ENCODE measurements around the gene CALD1.

The CALD1 gene

DNA sequence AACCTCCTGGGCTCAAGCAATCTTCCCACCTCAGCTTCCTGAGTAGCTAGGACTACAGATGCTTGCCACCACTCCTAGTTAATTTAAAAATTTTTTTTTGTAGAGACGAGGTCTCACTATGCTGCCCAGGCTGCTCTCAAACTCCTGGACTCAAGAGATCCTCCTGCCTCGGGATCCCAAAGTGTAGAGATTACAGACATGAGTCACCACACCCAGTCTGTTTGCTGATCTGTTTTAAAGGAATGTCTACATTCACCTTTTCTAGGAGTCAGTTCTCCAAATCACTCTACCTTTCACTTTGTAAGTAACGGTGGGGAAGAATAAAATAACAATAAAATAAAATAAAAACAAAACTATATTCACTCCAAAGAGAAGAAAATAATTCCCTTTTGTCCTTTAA is 120.3 kb downstream of the CALD1 start:
- FAIRE-seq: no peak

DNA sequence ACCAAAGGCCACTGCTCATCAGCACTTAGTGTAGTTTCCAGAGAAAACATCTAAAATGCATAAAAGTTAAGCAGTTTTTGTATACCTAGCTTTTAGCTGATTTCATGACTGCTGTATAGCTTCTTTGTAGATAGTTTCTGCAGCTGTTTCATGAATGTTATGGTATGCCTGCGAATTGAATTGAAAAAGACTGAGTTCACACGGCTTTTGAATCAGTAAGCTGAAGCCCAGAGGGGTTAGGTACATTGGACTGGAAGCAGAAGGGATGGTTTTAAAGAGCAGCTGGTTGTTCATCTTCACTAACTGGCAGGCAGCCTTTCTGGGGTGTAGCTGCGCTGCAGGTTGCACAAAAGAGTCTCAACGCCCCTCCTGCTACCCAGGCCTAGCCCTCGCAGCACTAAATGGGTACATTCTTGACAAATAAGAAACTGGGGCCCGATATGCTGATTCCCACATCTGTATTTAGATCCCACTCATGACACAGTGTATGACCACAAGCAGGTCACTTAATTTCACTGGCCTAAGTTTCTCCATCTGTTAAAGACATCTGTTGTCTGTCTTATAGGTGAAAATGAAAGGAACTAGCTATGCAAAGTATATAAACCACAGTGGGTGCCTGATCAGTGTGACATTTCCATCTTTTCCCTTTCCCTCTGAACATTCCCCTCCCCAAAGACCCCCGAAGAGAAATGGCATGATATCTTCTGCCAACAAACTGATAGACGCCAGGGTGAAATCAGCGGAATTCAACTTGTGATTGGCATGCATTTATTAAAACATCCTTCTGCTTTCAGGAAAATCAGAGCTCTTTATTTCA is 120.9 kb downstream of the CALD1 start:
- FAIRE-seq: no peak

DNA sequence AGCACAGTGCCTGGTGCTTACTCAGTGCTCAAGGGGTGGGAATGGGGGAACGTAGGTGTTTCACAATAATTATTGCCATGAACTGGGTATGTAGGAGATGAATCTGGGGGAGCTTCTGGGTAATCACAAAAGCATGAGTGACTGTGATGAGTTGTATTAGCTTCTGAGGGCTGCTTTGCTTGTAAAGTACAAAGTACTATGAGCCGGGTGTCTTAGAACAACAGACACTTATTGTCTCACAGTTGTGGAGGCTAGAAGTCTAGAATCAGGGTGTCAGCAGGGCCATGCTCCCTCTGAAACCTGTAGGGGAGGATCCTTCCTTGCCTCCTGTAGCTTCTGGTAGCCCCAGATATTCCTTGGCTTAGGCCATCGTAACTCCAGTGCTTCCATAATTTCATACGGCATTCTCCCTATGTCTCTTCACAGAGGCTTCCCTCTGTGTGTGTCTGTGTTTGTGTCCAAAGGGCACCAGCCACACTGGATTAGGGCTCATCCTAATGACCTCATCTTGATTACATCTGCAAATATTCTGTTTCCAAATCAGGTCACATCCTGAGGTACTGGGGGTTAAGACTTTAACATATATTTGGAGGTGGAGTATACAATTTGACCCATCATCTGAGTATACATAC is 122.1 kb downstream of the CALD1 start:
- FAIRE-seq: no peak

DNA sequence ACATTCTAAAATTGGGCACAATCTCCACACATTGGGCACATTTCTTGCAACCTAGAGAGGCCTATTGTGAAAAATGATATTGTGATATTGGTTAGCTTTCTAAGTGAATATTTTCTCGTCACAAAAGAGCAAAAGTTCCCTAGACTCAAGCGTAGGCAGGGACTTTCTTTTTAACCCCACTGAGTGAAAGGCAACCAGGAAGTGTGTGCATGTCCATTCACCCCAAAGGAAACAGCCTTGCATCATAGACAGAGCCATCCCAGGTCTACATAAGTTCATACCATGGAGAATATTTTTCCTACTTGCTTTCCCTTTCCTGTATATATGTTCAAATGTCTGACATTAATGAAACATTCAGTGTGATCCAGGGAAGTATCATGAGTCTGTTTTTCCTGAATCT is 122.6 kb downstream of the CALD1 start:
- no peak for FAIRE-seq

DNA sequence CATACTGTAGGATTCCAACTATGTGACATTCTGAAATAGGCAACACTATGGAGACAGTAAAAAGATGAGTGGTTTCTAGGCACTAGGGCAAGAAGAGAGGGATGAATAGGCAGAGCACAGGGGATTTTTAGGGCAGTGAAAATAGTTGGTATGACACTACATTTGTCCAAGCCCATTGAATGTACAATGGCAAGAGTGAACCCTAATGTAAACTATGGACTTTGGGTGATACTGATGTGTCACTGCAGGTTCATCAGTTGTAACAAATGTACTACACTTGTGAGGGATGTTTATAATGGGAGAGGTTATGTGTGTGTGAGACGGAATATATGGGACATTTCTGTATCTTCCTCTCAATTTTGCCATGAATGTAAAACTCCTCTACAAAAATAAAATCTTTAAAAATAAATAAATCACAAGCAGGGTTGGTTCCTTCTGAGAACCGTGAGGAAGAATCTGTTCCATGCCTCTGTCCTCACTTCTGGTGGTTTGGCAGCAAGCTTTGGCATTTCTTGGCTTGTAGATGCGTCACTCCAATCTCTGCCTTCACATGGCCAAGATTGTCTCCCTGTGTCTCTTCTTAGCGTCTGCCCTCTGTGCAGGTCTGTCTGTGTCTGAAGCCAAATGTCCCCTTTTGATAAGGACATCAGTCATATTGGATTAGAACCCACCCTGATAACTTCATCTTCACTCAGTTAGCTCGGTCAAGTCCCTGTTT is 123.8 kb downstream of the CALD1 start:
- FAIRE-seq: no peak

DNA sequence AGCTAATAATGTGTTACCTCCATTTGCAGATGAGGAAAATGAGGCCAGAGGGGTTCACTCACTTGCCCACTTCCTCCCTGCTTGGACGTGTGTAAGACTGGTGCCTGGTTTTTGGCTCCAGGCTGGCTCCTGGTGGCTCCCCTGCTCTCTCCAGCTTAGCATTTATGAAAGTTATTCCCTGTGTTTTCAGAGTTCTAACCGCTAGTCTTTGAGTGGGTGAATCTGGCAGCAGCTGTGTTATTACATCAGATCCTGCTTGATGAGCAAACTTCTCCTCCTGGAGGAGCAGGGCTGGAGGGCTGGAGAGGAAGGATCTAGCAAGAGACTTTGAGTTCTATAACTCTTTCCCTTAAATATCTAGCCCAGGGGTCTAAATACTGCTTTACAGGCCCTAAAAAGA is 125.9 kb downstream of the CALD1 start:
- no peak for FAIRE-seq

DNA sequence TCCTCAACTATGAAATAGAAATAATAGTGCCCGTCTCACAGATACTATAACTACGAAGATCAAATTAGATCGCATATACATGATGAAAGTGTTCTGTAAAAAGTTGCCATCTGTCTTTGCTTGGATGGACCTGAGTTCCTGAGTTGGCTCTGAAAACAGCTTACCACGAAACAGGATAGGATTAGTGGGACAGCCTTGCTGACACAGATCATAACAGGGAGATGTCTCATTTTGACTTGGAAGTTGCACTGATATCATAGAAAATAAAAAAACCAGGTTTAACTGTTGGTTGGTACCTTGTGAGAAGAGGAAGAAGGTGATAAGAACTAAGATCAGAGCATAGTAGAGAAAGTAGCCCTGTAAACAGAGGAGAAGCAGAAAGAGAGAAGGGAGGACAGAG is 127.6 kb downstream of the CALD1 start:
- no peak for FAIRE-seq

DNA sequence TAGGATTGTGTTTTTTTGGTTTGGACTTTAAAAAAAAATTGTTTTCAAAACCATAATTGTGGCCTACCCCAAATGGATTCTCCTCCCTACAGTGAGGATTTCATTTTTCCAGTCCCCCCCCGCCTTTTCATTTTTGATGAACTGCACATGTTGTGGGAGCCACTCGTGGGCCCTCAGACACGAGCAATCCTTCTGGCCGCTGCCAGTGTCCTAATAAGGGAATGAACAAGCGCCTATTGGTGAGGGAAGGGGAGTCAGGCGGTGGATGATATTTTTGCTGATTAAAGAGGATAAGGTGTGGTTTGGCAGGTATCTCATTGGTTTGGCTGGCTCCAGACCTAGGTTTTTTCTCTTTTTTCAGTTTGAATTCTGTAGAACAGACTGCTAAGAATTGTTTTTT is 128.2 kb downstream of the CALD1 start:
- FAIRE-seq: no peak

DNA sequence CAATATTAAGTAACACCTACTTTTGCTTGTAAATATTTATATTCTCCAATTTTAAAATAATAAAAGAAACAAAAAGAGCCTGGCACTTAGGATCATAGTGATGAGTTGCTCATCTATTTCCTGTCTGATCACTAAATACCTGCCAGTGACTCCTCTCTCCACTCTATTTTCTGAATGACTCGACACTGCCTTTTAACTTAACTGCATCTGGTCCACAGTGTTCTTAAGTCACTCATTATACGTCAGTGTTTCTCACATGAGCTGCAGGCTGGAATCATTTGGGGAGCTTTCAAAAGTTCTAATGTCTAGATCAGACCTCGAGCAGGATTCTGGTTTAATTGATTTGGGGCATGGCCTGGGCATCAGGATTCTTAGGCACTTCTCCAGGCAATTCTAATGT is 128.9 kb downstream of the CALD1 start:
- FAIRE-seq: no peak

DNA sequence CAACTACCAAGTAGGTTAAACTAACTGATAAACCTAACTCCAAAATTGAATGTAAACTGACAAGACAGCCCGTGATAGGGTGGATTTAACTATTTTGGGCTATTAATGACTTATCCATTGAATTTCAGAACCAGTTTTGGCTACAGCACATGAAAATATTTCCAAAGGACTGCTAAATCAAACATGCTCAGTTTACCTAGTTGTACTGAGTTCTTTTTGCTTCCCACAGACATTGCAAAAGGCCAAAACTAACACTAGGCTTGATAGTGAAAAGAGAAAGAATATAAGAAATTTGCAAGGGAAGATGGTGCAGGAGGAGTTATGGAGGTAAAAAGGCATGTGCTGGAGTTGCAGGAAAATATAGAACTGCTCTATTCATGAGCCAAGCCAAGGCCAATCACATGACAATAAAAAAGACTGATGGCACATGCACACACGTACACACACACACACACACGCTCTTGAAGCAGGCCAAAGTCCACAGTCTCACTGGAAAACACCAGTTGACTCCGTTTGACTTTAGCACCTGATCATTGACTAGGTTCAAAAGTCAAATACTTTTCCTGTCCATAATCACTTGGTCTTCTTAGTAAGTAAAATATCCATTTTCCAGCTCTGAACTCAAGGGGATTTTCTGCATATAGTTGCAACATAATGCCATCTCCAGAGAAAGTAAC is 130.9 kb downstream of the CALD1 start:
- FAIRE-seq: no peak

DNA sequence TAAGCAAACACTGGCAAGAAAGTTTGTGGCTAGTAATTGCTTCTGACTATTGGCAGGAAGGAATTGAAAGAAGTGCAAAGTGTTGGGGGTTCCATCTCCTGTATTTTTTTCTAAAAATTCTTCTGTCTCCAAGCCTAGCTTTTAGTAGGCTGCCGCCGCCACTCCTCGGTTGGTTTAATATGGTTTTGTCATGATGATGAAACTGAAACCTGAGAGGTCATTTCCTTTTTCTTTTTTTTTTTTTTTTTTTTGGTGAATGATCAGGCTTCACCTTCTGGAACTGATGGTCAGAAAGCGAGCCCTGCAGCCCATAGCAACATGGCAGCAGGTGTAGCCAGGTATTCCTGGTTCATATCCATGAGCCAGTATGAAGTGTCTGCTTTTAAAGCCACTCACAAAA is 131.5 kb downstream of the CALD1 start:
- FAIRE-seq: no peak

DNA sequence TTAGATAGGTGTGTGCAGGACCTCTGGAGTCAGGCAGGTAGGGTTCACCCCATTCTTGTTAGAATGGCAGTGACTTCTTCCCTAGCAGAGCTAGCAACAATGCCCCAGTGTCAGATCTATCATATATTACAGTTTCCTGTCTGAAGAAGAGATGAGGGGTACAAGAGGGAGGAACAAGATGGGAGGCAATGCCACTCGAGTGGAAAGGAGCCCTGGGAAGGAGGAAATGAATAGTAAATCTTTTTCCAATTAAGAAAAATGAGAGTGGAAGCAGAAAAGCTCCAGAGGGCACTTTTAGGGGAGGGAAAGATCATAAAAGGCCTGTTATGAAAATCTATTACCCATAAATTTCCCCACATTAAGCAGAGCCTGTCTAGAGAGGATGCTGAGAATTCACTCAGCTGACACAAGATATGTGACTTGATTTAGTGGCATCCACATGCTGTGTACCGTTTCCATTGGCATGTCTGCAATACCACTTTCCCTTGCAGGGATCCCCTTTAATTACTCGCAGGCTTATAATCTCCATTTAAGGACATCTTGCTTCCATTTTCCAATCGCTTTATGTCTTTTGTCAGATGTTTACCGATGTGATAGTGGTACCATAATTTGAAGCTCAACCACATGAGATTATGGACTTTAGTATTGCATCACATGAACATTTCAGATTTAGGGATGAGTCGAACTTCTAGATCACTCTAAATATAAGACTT is 136.9 kb downstream of the CALD1 start:
- no peak for FAIRE-seq

DNA sequence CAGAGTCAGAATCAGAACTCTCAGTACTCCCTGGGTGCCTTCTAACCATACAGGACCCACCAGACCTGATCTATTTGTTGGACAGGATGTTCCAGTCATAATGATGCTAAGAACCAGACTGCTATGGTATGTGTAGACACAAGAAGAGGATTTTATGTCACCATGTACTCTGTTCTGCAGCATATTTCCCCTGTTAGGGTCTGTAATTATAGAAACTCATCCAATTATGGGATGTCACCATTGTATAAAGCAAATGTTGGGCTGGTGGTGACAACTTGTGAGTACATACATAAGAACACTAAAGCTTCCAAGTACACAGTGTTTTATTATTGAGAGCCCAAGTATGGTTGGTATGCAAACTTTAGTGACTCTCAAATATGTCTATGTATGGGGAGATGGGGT is 139.8 kb downstream of the CALD1 start:
- FAIRE-seq: no peak

DNA sequence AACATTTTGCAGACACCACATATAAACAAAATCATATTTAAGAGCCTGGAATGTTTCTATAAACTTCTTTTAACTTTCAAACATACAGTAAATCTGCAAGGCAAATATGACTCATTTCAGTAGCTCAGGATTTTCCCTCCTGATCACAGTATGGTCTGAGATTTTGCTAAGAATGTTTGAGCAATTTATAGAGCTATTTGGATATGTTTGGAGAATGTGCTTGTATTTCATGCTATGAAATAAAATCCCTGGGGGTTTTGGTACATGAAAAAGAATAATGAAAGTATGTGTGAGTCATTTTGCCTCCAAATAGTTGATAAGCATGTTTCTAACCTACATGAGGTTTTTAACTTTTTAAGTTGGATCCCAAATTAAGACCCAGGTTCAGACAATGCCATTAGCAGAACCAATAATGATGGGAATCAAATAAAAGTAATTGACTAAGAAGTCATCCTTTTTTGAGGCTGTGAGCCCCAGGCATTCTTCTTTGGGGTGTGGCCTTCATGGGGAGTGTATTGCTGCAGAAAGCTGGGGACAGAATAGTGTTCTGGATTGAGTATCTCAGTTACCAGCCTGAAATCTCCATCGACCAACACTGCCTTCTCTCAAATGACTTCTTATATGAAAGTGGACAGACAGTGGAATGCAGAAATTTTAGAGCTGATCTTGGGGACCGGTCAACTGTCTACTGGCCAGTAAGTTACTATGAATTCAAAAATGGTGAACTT is 140.8 kb downstream of the CALD1 start:
- peak; percentile 93 for FAIRE-seq

DNA sequence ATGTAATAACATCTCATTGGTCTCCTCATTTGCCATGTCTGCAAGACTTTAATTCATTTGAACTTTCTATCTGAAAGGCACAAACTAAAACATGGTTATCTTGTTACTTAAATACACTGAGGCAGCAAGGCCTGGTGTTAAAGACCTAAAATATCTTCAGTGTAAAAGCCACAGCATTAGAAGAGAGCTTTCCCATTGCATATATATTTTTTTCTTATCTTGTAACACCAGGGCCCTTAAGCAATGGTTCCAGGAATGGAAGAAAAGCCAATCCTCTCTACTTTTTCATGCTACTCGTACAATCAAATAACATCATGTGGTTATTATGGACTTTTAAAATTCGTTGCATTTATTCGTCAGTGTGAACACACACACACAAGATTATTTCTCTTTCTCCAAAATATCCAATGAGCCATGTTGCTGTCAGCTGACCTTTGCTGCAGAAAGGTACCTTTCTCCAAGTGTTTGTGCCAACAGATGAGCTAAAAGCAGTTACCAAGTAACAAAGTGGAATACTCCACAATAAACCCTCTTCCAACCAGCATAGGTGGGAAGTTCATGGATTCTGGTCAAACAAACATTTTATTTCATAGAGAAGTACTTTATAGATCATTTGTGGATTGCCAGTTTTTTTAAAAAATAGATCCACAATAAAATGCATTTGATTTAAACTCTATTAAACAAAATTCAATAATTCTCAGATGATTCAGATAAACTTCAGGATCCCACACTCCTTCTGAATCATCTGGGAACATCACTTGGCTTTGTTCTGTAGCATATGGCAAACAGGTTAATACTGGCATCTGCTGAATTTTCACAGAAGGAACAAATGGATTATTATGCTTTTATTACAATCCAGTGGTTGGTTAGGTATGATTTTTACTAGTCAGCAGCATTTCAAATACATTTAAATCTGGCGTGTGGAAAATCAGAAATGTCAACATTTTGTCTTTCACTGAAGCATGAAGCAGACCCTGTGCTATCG is 143.6 kb downstream of the CALD1 start:
- no peak for FAIRE-seq

DNA sequence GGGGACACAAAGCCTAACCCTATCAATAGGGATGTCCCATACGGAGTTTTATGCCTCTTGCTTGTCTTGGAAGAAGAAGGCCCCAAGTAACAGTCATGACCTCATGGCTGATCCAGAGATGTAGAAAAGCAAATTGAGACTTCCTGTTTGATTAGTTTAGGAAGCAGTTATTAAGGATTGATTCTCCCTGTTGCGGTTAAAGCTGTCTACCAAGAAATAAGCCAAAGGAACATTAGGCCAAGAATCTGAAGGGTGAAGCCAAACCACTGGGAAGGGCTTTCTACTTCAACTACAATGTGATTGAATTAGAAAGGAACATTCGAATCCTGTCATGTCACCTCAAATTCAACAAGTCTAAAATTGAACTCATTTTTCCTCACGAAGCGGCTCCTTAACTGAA is 146.3 kb downstream of the CALD1 start:
- FAIRE-seq: no peak

DNA sequence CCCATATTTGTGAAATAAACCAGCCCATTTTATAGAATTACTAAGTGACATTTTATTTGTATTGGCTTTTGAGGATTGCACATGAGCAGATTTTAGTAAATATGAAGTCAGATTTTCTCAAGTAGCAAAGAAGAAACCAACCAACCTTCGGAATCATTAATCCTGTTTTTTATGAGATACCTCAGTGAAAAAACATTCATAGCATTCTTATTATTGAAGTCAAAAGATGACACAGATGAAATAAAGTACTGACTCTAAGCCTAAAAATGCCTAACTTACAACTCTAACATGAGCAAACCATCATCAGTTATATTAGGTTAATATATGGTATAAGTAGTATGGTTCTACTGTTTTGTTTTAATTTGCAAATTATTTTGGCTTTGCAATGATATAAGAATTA is 147.0 kb downstream of the CALD1 start:
- FAIRE-seq: no peak

DNA sequence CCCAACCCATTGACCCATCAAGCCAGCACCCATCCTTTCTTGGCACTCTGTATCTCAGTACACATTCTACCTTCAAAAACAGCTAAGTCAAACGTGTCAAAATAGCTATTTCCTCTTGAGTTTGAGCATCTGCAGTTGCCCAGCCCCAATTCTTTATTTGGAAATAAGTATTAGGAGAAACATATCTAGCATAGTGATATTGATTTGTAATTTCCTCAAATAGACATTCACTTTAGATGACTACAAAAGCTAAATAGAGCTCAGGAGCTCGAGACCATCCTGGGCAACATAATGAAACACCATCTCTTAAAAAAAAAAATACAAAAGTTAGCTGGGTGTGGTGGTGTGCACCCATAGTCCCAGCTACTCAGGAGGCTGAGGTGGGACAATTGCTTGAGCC is 147.6 kb downstream of the CALD1 start:
- no peak for FAIRE-seq

DNA sequence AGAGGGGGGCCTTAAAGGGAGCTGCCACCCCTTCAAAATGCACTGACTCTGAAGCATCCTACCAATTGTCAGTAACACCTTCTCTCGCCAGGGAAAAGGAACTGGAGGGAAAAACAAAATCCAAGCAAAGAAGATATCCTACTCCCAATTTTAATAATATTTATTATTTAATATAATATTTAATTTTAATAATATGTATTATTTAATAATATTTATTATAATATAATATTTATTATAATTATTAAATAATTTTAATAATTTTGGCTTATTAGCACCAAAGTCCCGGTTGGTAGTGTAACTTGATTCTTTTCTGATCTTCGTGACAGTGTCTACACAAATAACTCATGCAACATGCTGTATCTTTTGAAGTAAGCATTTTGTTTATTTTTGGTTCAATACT is 148.3 kb downstream of the CALD1 start:
- no peak for FAIRE-seq

DNA sequence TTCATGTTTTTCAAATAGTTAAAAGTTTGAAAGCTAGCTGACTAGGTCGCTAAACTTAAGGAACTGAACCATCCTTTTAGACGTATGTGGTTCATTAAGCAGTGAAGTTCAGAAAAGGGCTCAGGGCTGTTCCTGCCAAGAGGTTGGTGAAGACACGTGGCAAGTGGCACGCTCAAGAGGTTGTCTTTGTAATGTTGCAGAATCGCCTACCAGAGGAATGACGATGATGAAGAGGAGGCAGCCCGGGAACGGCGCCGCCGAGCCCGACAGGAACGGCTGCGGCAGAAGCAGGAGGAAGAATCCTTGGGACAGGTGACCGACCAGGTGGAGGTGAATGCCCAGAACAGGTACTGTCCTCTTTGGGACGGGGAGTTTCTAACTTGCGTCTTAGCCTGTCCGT is 149.1 kb downstream of the CALD1 start:
- no peak for FAIRE-seq

DNA sequence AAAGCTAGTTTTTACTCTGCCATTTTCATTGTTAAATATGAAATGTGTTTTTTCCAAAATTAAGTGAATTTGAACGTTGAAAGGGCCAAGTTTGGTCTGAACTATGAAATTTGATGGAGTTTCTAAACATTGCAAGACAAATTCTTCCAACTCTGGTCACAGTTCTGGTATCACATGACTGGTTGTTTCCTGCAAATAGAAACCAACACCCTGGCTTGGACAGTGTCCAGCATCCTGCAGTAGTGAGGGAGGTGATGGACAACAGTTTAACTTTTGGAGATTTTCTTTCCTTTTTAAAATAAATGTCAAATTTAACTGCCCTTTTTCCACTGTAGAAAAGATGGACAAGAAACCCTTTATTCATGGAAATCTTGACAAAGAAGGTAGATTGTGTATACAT is 152.1 kb downstream of the CALD1 start:
- no peak for FAIRE-seq
